K562 (cell line): ENCODE measurements around the gene MFNG. TPM values are rescaled to one million over a fixed set of nuclear protein-coding genes. Genes with fewer than 3 reads are reported as not detected.
"Not testable (repeated sequence)": the region's sequence is repeated elsewhere in the genome, so short reads cannot be mapped to it uniquely, and the experiment has no call there.

Experiments
- ATAC-seq: fragments of 200-7000 bp; cut with Tn5 transposase; 3 replicates; pipeline ENCODE4 v1.9.1; 2020; ENCODE audit warnings: moderate library complexity
- BruUV-seq: library from RNA; stranded (reverse); fragments of 400-500 nt; replicated peaks from 2 replicates; lab custom pipeline; 2021; lab: Mats Ljungman, UMichigan
- CTCF ChIA-PET: fragments of 300-600 bp; formaldehyde crosslinking; extraction: SDS; loops from one replicate; lab custom pipeline; 2021; ENCODE audit warnings: low intra/inter-chr PET ratio; lab: Yijun Ruan, JAX
- POLR2A ChIA-PET: fragments of 300-600, 350-650 bp; sonication (Branson Sonifier 250); formaldehyde crosslinking; extraction: SDS; loops from one replicate; lab custom pipeline; 2021; ENCODE audit warnings: antibody characterized with exemption, inconsistent platforms; lab: Yijun Ruan, JAX
- DNase-seq, 4 experiments: peaks; one replicate each; pipeline versions ENCODE4 v3.0.0 to v3.0.0-alpha.2; 2011 to 2018; ENCODE audit warnings: low spot score in 3 of 4, mixed read lengths in 3 of 4; ENCODE audit errors: extremely low read depth in 1 of 4
- FAIRE-seq: peaks from 2 replicates; lab custom pipeline; 2011; peaks lifted over from hg19 to GRCh38; lab: Jason Lieb, UNC
- H2AFZ ChIP-seq: 2 replicates; pipeline ENCODE4 v1.6.0; 2011; ENCODE audit warnings: low read depth, low read length, control low read depth, inconsistent platforms
- H3K27ac ChIP-seq: fragments of 200-600 bp; 3 replicates; pipeline ENCODE4 v1.8.0; 2011; ENCODE audit warnings: low read depth, mild to moderate bottlenecking, control low read depth, inconsistent platforms, low read length, moderate library complexity, mixed read lengths; ENCODE audit errors: extremely low read depth
- H3K27me3 ChIP-seq, 2 experiments: fragments of 300-600 bp in 1 of 2; 2 replicates in 1 of 2; 3 replicates in 1 of 2; pipeline versions ENCODE4 v1.6.0 to v1.8.0; 2011; ENCODE audit warnings: inconsistent platforms in 2 of 2, low read length in 2 of 2, mild to moderate bottlenecking in 1 of 2, mixed read lengths in 1 of 2, moderate library complexity in 1 of 2; ENCODE audit not compliant: control insufficient read depth in 2 of 2, insufficient read depth in 2 of 2
- H3K36me3 ChIP-seq: fragments of 300-600 bp; 3 replicates; pipeline ENCODE4 v1.8.0; 2011; ENCODE audit warnings: mild to moderate bottlenecking, low read length, inconsistent platforms; ENCODE audit not compliant: control insufficient read depth, insufficient read depth
- H3K4me1 ChIP-seq, 2 experiments: fragments of 200-600 bp in 1 of 2; replicated peaks in 1 of 2; 2 replicates in 1 of 2; 3 replicates in 1 of 2; pipeline versions ENCODE4 v1.5.1 to v1.8.0; 2011; ENCODE audit warnings: inconsistent platforms in 2 of 2, low read length in 2 of 2, mild to moderate bottlenecking in 1 of 2, mixed read lengths in 1 of 2, moderate library complexity in 1 of 2; ENCODE audit not compliant: control insufficient read depth in 2 of 2, insufficient read depth in 2 of 2
- H3K4me2 ChIP-seq: 2 replicates; pipeline ENCODE4 v1.6.1; 2011; ENCODE audit warnings: low read length, control low read depth, inconsistent platforms, mixed read lengths; ENCODE audit not compliant: insufficient read depth
- H3K4me3 ChIP-seq: fragments of 200-600 bp; sonication (generic), shearing (Covaris generic); 2 replicates; pipeline ENCODE4 v1.5.1; 2016; ENCODE audit warnings: control low read depth, inconsistent platforms
- H3K79me2 ChIP-seq: fragments of 200-600 bp; 3 replicates; pipeline ENCODE4 v1.8.0; 2011; ENCODE audit warnings: low read length, inconsistent platforms; ENCODE audit not compliant: control insufficient read depth, insufficient read depth
- H3K9ac ChIP-seq, 2 experiments: 2 replicates each; pipeline versions ENCODE4 v1.6.0 to v1.6.1; 2011; ENCODE audit warnings: low read depth in 2 of 2, low read length in 2 of 2, control low read depth in 1 of 2, inconsistent platforms in 1 of 2, mild to moderate bottlenecking in 1 of 2, mixed read lengths in 1 of 2; ENCODE audit not compliant: insufficient read depth in 1 of 2
- H3K9me1 ChIP-seq: one replicate; pipeline ENCODE4 v1.6.0; 2011; ENCODE audit warnings: inconsistent platforms, mild to moderate bottlenecking, low read length, moderate library complexity; ENCODE audit not compliant: control insufficient read depth, insufficient read depth
- H3K9me3 ChIP-seq: replicated peaks from 2 replicates; pipeline ENCODE4 v1.5.1; 2011; ENCODE audit warnings: low read depth, low read length, inconsistent platforms; ENCODE audit not compliant: control insufficient read depth, insufficient read depth
- H4K20me1 ChIP-seq: replicated peaks from 2 replicates; pipeline ENCODE4 v1.6.1; 2011; ENCODE audit warnings: low read length, inconsistent platforms, mixed read lengths; ENCODE audit not compliant: control insufficient read depth, insufficient read depth
- PRPF4 ChIP-seq: fragments of 200-400 bp; formaldehyde crosslinking; IDR thresholded peaks from one replicate; pipeline ENCODE4 v1.6.1; 2017; ENCODE audit warnings: low read length, low read depth, mild to moderate bottlenecking; ENCODE audit not compliant: insufficient read depth, poor library complexity, severe bottlenecking
- ZFP36 ChIP-seq: fragments of 150-350 bp; IDR thresholded peaks from 2 replicates; pipeline ENCODE4 v1.6.1; 2018; ENCODE audit warnings: low read length, low read depth; ENCODE audit not compliant: partially characterized antibody
- WGBS: fragments of 100-300 bp; shearing (Covaris generic); methylation state at CpG from one replicate; pipeline ENCODE4 v1.1.6; 2016; ENCODE audit warnings: low coverage, mixed read lengths; ENCODE audit not compliant: insufficient coverage; ENCODE audit errors: missing lambda C conversion rate; 5-methylcytosine and 5-hydroxymethylcytosine counted together
- in situ Hi-C: fragments of 300-500 bp; cut with MboI; formaldehyde crosslinking; loops from 4 replicates; pipeline ENCODE4 v1.15.0; 2018; ENCODE audit warnings: inconsistent platforms, mixed read lengths
- intact Hi-C: fragments of 100-400 bp; cut with micrococcal nuclease; formaldehyde crosslinking; loops from 2 replicates; pipeline ENCODE4 v1.14.2; 2022
- polyA plus RNA-seq, 8 experiments: library from polyadenylated mRNA; depleted of rRNA in 4 of 8; stranded (reverse) in 5 of 8; unstranded in 3 of 8; fragments of >200 nt; fragmentation: Nextera tagmentation in 2 of 8; fragmentation: Illumina TruSeq in 1 of 8; extraction: Ambion mirVana in 2 of 8; extraction: Trizol in 1 of 8; gene quantifications; 2 replicates each; pipeline versions ENCODE4 v1.2.1 to v1.2.3, GENCODE V29; 2011 to 2014; ENCODE audit warnings: inconsistent platforms in 1 of 8, missing spikeins in 1 of 8
- total RNA-seq, 7 experiments: library from RNA; depleted of rRNA in 6 of 7; stranded (reverse); fragments of >200 nt in 6 of 7; fragmentation: Illumina TruSeq in 2 of 7; extraction: Trizol in 2 of 7; gene quantifications; 2 replicates each; pipeline versions ENCODE4 v1.2.1 to v1.2.3, GENCODE V29; 2011 to 2021; ENCODE audit warnings: low replicate concordance in 1 of 7
- TF ChIP-seq, protein P1 (sequence below): fragments of 450-650 bp; formaldehyde crosslinking; IDR thresholded peaks from 2 replicates; pipeline ENCODE4 v1.4.0; 2020; ENCODE audit warnings: mild to moderate bottlenecking, mixed read lengths

The MFNG gene
- total and polyA plus RNA-seq, 9 of the 15 experiments (the other 6 are each of a cell fraction or from before 2014, with no cell fraction given): 0.13 to 0.73 (median 0.38) TPM; not detected in 4

GRCh38 chr22:37533995-37534394 is 47.8 kb upstream of the MFNG start (continued):
- TF ChIP-seq PRPF4: no peak

GRCh38 chr22:37529652-37530345 is 43.6 kb upstream of the MFNG start:
- ATAC-seq (no peak), DNase-seq (no peak), FAIRE-seq (no peak)
- Histone ChIP-seq H2AFZ (no peak overlapping the region), H3K36me3 (no peaks in the 10 kb centered on the region), H3K4me1 (peaks cover 5 to 9% of the 10 kb centered on the region in 2 experiments; a peak in 4 of 5 replicates), H3K9ac (no peak overlapping the region), H3K27me3 (no peaks in the 10 kb centered on the region), H3K9me3 (no peaks in the 10 kb centered on the region), H3K4me2 (no peak overlapping the region), H3K27ac (no peak overlapping the region), H3K9me1 (no peaks in the 10 kb centered on the region), H3K79me2 (no peaks in the 10 kb centered on the region), H4K20me1 (no peaks in the 10 kb centered on the region), H3K4me3 (no peak overlapping the region)
- in situ Hi-C loops: loop anchor here (5.0 kb wide), 1 partner anchor 73 kb away; no protein-coding TSS in a partner anchor
- no TSS peak for BruUV-seq
- TF ChIP-seq, protein P1, sequence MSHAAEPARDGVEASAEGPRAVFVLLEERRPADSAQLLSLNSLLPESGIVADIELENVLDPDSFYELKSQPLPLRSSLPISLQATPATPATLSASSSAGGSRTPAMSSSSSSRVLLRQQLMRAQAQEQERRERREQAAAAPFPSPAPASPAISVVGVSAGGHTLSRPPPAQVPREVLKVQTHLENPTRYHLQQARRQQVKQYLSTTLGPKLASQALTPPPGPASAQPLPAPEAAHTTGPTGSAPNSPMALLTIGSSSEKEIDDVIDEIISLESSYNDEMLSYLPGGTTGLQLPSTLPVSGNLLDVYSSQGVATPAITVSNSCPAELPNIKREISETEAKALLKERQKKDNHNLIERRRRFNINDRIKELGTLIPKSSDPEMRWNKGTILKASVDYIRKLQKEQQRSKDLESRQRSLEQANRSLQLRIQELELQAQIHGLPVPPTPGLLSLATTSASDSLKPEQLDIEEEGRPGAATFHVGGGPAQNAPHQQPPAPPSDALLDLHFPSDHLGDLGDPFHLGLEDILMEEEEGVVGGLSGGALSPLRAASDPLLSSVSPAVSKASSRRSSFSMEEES (CRISPR knock-in tag): no peak
- TF ChIP-seq ZFP36: peak; percentile 49
- ChIA-PET CTCF (no interaction called here), POLR2A (interaction anchor here (0.8 kb wide), 1 partner anchor 280 kb away, joined by 3 read pairs; no protein-coding TSS in a partner anchor)
- WGBS: 11% methylated on average over 2 of the region's 2 CpGs
- intact Hi-C loops: no loop called here

- H3K27me3 ChIP-seq, intact Hi-C loops, FAIRE-seq, H3K36me3 ChIP-seq, H3K9me3 ChIP-seq, BruUV-seq, DNase-seq, H3K4me3 ChIP-seq, in situ Hi-C loops, ATAC-seq, H3K9ac ChIP-seq, H3K4me2 ChIP-seq, H2AFZ ChIP-seq, H4K20me1 ChIP-seq, H3K27ac ChIP-seq, POLR2A ChIA-PET, H3K79me2 ChIP-seq, CTCF ChIA-PET, H3K9me1 ChIP-seq, H3K4me1 ChIP-seq: not testable (repeated sequence)
- WGBS: 58% methylated on average over 8 of the region's 9 CpGs
Observed at GRCh38 chr22:37527952-37528351, 41.8 kb upstream of the MFNG start.
